A549 (cell line): Measurements from ENCODE around the gene FBXO3. TPM values are rescaled to one million over a fixed set of nuclear protein-coding genes. Genes with fewer than 3 reads are reported as not detected.

ENCODE experiments used
- ATAC-seq, 2 experiments: fragments of 200-7000 bp in 1 of 2; fragments of >200 bp in 1 of 2; cut with Nextera tagmentation in 1 of 2; cut with Tn5 transposase in 1 of 2; 3 replicates each; pipeline versions ENCODE4 v1.8.0 to v1.9.1; 2018 to 2020; ENCODE audit warnings: mild to moderate bottlenecking in 1 of 2, moderate library complexity in 1 of 2
- CTCF ChIA-PET: fragments of 300-600 bp; sonication (Branson Sonifier 250); formaldehyde crosslinking; extraction: SDS; loops from one replicate; lab custom pipeline; 2021; ENCODE audit warnings: antibody characterized with exemption, inconsistent platforms; lab: Yijun Ruan, JAX
- POLR2A ChIA-PET: fragments of 350-600 bp; formaldehyde crosslinking; extraction: SDS; loops from one replicate; lab custom pipeline; 2021; ENCODE audit warnings: antibody characterized with exemption, inconsistent platforms; lab: Yijun Ruan, JAX
- DNase-seq, 2 experiments: peaks; one replicate each; pipeline versions ENCODE4 v3.0.0 to v3.0.0-alpha.2; 2011 to 2016; ENCODE audit warnings: low read depth in 1 of 2, low spot score in 1 of 2
- FAIRE-seq: peaks from 2 replicates; lab custom pipeline; 2011; peaks lifted over from hg19 to GRCh38; lab: Jason Lieb, UNC
- H3K27ac ChIP-seq, 2 experiments: fragments of >200 bp; sonication (Bioruptor Twin); formaldehyde crosslinking; 3 replicates each; pipeline ENCODE4 v1.5.1; 2016 to 2017
- H3K4me1 ChIP-seq: fragments of >200 bp; sonication (Bioruptor Twin); formaldehyde crosslinking; 3 replicates; pipeline ENCODE4 v1.6.1; 2016
- H3K4me2 ChIP-seq: fragments of >200 bp; sonication (Bioruptor Twin); formaldehyde crosslinking; 3 replicates; pipeline ENCODE4 v1.6.1; 2016
- H3K4me3 ChIP-seq: fragments of >200 bp; sonication (Bioruptor Twin); formaldehyde crosslinking; 3 replicates; pipeline ENCODE4 v1.5.1; 2016
- H3K9me3 ChIP-seq: fragments of >200 bp; sonication (Bioruptor Twin); formaldehyde crosslinking; 3 replicates; pipeline ENCODE4 v1.6.1; 2016
- ATOH8 ChIP-seq: fragments of 250-450 bp; sonication (Bioruptor Pico); IDR thresholded peaks from 2 replicates; pipeline ENCODE4 v1.5.0; 2020; ENCODE audit warnings: low read depth, mild to moderate bottlenecking, moderate library complexity
- CBX8 ChIP-seq: fragments of 200-600 bp; sonication (generic); IDR thresholded peaks from 2 replicates; pipeline ENCODE4 v1.6.1; 2016
- E2F6 ChIP-seq: IDR thresholded peaks from 2 replicates; pipeline ENCODE4 v1.6.1; 2012; ENCODE audit warnings: low read depth, borderline replicate concordance
- EP300 ChIP-seq, 2 experiments: fragments of >200 bp; sonication (Bioruptor Twin); formaldehyde crosslinking; IDR thresholded peaks; 2 replicates in 1 of 2; 3 replicates in 1 of 2; pipeline ENCODE4 v1.6.1; 2016 to 2017
- GATA3 ChIP-seq: IDR thresholded peaks from 2 replicates; pipeline ENCODE4 v1.6.1; 2012; ENCODE audit warnings: borderline replicate concordance
- HDAC2 ChIP-seq: fragments of 200-600 bp; sonication (generic); IDR thresholded peaks from 2 replicates; pipeline ENCODE4 v1.6.1; 2016
- HEYL ChIP-seq: fragments of 250-450 bp; sonication (Bioruptor Pico); IDR thresholded peaks from 2 replicates; pipeline ENCODE4 v1.8.0; 2021; ENCODE audit warnings: mild to moderate bottlenecking, moderate library complexity
- HOXA7 ChIP-seq: fragments of 250-450 bp; sonication (Bioruptor Pico); IDR thresholded peaks from 2 replicates; pipeline ENCODE4 v1.5.0; 2020; ENCODE audit warnings: mild to moderate bottlenecking, moderate library complexity
- HOXB5 ChIP-seq: fragments of 250-450 bp; sonication (Bioruptor Pico); IDR thresholded peaks from 2 replicates; pipeline ENCODE4 v1.5.0; 2020; ENCODE audit warnings: mild to moderate bottlenecking, moderate library complexity
- JUNB ChIP-seq: fragments of >200 bp; sonication (Bioruptor Twin); formaldehyde crosslinking; IDR thresholded peaks from 2 replicates; pipeline ENCODE4 v1.6.1; 2016
- KDM1A ChIP-seq: fragments of 200-600 bp; sonication (generic); IDR thresholded peaks from 2 replicates; pipeline ENCODE4 v1.6.1; 2016; ENCODE audit warnings: low read depth, mild to moderate bottlenecking
- KDM5A ChIP-seq: fragments of 200-600 bp; sonication (generic); IDR thresholded peaks from 2 replicates; pipeline ENCODE4 v1.6.1; 2016; ENCODE audit warnings: antibody characterized with exemption, mild to moderate bottlenecking
- MAZ ChIP-seq: fragments of 150-350 bp; IDR thresholded peaks from 2 replicates; pipeline ENCODE4 v1.6.1; 2014; ENCODE audit warnings: antibody characterized with exemption, low read depth, low read length, borderline replicate concordance
- MYC ChIP-seq: IDR thresholded peaks from 2 replicates; pipeline ENCODE4 v1.6.1; 2012; ENCODE audit warnings: mild to moderate bottlenecking, inconsistent platforms, low read length, improper control_type of control experiment, borderline replicate concordance
- NFE2L2 ChIP-seq: fragments of 150-350 bp; conservative IDR thresholded peaks from 2 replicates; pipeline ENCODE4 v1.6.1; 2014; ENCODE audit warnings: low read length
- NPAS2 ChIP-seq: fragments of 250-450 bp; sonication (Bioruptor Pico); IDR thresholded peaks from 2 replicates; pipeline ENCODE4 v1.8.0; 2022; ENCODE audit warnings: mild to moderate bottlenecking, moderate library complexity, borderline replicate concordance
- POLR2AphosphoS2 ChIP-seq: conservative IDR thresholded peaks from 2 replicates; pipeline ENCODE4 v1.6.1; 2012; ENCODE audit warnings: low read length, improper control_type of control experiment, inconsistent platforms
- RAD21 ChIP-seq, 2 experiments: fragments of >200 bp in 1 of 2; sonication (Bioruptor Twin) in 1 of 2; formaldehyde crosslinking in 1 of 2; IDR thresholded peaks in 1 of 2; conservative IDR thresholded peaks in 1 of 2; 2 replicates in 1 of 2; 3 replicates in 1 of 2; pipeline ENCODE4 v1.6.1; 2012 to 2018; ENCODE audit warnings: inconsistent platforms in 1 of 2
- RARB ChIP-seq: fragments of 250-450 bp; sonication (Bioruptor Pico); IDR thresholded peaks from 2 replicates; pipeline ENCODE4 v1.8.0; 2021; ENCODE audit warnings: mild to moderate bottlenecking, moderate library complexity
- SMC3 ChIP-seq: fragments of >200 bp; sonication (Bioruptor Twin); formaldehyde crosslinking; IDR thresholded peaks from 3 replicates; pipeline ENCODE4 v1.6.1; 2018; ENCODE audit warnings: inconsistent platforms
- SREBF2 ChIP-seq: fragments of 450-650 bp; IDR thresholded peaks from 2 replicates; pipeline ENCODE4 v1.6.1; 2014; ENCODE audit warnings: mild to moderate bottlenecking, moderate library complexity
- ZC3H11A ChIP-seq: fragments of 450-650 bp; IDR thresholded peaks from 2 replicates; pipeline ENCODE4 v1.6.1; 2014; ENCODE audit warnings: antibody characterized with exemption, mild to moderate bottlenecking
- ZFP36 ChIP-seq: fragments of 450-650 bp; IDR thresholded peaks from 2 replicates; pipeline ENCODE4 v1.6.1; 2014; ENCODE audit warnings: borderline replicate concordance; ENCODE audit not compliant: partially characterized antibody
- ZSCAN20 ChIP-seq: fragments of 250-450 bp; sonication (Bioruptor Pico); IDR thresholded peaks from 2 replicates; pipeline ENCODE4 v1.8.0; 2022; ENCODE audit warnings: mild to moderate bottlenecking, moderate library complexity
- WGBS: methylation state at CpG from one replicate; pipeline ENCODE4 v1.1.6; 2017; ENCODE audit errors: missing lambda C conversion rate; 5-methylcytosine and 5-hydroxymethylcytosine counted together
- polyA plus RNA-seq, 4 experiments: library from polyadenylated mRNA; depleted of rRNA in 3 of 4; stranded (reverse); fragments of >200 nt; fragmentation: RNase III in 1 of 4; extraction: RNeasy Plus Mini Kit Qiagen cat#74134 plus additional on column Dnase treatment in 1 of 4; gene quantifications; 2 replicates in 3 of 4; 3 replicates in 1 of 4; pipeline ENCODE4 v1.2.3, GENCODE V29; 2011 to 2017
- TF ChIP-seq, protein P1 (sequence below): IDR thresholded peaks from 2 replicates; pipeline ENCODE4 v1.6.1; 2012
- TF ChIP-seq, protein P2 (sequence below): fragments of >200 bp; sonication (Bioruptor Twin); formaldehyde crosslinking; IDR thresholded peaks from 3 replicates; pipeline ENCODE4 v1.5.1; 2016
- TF ChIP-seq, protein P3 (sequence below): fragments of >200 bp; sonication (Bioruptor Twin); formaldehyde crosslinking; IDR thresholded peaks from 2 replicates; pipeline ENCODE4 v1.6.1; 2016
- TF ChIP-seq, protein P4 (sequence below): IDR thresholded peaks from 2 replicates; pipeline ENCODE4 v1.6.1; 2012

FBXO3 gene
- polyA plus RNA-seq, 2 of the 4 experiments (the other 2 are of a cell fraction), result 22.5 to 42.6 TPM

DNA sequence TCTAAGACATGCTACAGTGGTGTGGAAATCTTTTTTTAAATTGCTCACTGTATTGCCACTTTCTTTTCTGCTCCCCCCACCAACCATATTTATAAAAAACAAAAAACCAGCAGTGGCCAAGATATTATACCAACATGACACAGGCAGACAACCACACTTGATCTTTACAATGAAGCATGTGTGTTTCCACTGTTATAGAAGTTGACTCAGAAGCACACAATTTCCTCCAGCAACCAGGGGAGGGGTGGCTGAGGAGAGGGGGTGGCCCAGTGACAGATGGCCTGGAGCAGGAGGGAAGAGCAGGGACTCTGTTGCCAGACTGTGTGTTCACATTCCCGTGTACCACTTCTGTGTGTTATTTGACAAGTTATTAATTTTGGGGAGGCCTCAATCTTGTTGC lies 52.9 kb downstream of the FBXO3 start:
- FAIRE-seq, result no peak
- POLR2A ChIA-PET, result no interaction called here
- no peaks in the 10 kb centered on the region for H3K9me3 ChIP-seq
- WGBS, result 11% methylated on average over 1 of the region's 1 CpG
- peak overlapping the region; percentile 80 to 90; a peak in 5 of 6 replicates for H3K27ac ChIP-seq
- DNase-seq, result no peak
- TF ChIP-seq ZFP36, result no peak
- TF ChIP-seq MAZ, result no peak
- TF ChIP-seq KDM1A, result no peak
- no peak for TF ChIP-seq SMC3
- no peak for TF ChIP-seq JUNB
- TF ChIP-seq RARB (CRISPR knock-in tag), result no peak
- TF ChIP-seq EP300 (IDR thresholded peaks at IDR 0.05), result no peak
- TF ChIP-seq ZC3H11A, result no peak
- TF ChIP-seq NPAS2, result no peak
- no peak for TF ChIP-seq HOXB5 (CRISPR knock-in tag)
- CTCF ChIA-PET, result interaction anchor here (1.3 to 3.3 kb wide), 3 partner anchors 13 to 21 kb away, joined by 4 to 16 read pairs (median 6); no protein-coding TSS in a partner anchor
- no peak overlapping the region for H3K4me3 ChIP-seq
- peak overlapping the region; percentile 84 for H3K4me2 ChIP-seq
- no peak for ATAC-seq
- H3K4me1 ChIP-seq, result peaks cover 70% of the 10 kb centered on the region

GRCh38 chr11:33719587-33719986 lies 54.7 kb downstream of the FBXO3 start:
- DNase-seq, result no peak
- POLR2A ChIA-PET, result no interaction called here
- ATAC-seq, result no peak
- TF ChIP-seq E2F6 (no peak), CBX8 (no peak)
- Histone ChIP-seq H3K9me3 (no peaks in the 10 kb centered on the region), H3K4me1 (peaks cover 72% of the 10 kb centered on the region), H3K4me2 (no peak overlapping the region), H3K4me3 (no peak overlapping the region), H3K27ac (peak overlapping the region in 1 of 2 experiments; percentile 5; a peak in 1 of 6 replicates)
- CTCF ChIA-PET, result interaction anchor here (0.6 to 3.3 kb wide), 6 partner anchors 13 to 1041 kb away, joined by 3 to 16 read pairs (median 3); no protein-coding TSS in a partner anchor
- no peak for FAIRE-seq
- 78% methylated on average over 5 of the region's 5 CpGs for WGBS

DNA sequence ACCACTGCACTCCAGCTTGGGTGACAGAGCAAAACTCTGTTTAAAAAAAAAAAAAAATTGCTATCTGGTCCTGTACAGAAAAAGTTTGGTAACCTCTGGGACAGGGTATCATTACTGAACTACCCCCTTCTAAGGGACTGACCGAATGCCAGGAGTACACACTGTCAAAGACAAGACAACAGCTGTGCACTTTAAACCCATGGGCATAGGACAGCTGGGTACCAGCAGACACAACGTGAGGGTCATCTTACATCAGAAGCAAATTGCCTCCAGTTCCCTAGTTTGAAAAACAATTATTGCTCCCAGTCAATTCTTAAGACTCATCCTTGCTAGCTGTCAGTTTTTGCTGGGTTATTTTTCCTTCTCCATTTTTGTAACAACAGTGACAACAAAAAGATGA lies 55.9 kb downstream of the FBXO3 start:
- Histone ChIP-seq H3K4me2 (no peak overlapping the region), H3K9me3 (no peaks in the 10 kb centered on the region), H3K4me1 (peaks cover 66% of the 10 kb centered on the region), H3K4me3 (no peak overlapping the region), H3K27ac (no peak overlapping the region)
- ATAC-seq, result no peak
- no peak for DNase-seq
- ChIA-PET POLR2A (no interaction called here), CTCF (interaction anchor here (1.1 to 3.3 kb wide), 2 partner anchors 24 kb away, joined by 3 to 16 read pairs; no protein-coding TSS in a partner anchor)
- TF ChIP-seq SREBF2 (no peak), KDM5A (no peak), ZSCAN20 (no peak), NPAS2 (no peak), POLR2AphosphoS2 (no peak), HEYL (no peak), ZFP36 (no peak), ATOH8 (no peak), MAZ (no peak), HOXB5 (CRISPR knock-in tag) (no peak), HOXA7 (no peak)
- TF ChIP-seq, protein P1, sequence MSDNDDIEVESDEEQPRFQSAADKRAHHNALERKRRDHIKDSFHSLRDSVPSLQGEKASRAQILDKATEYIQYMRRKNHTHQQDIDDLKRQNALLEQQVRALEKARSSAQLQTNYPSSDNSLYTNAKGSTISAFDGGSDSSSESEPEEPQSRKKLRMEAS, result no peak
- no peak for FAIRE-seq
- 85% methylated on average over 2 of the region's 2 CpGs for WGBS

GRCh38 chr11:33716243-33716642 lies 58.1 kb downstream of the FBXO3 start:
- ATAC-seq (peak; percentile 68 to 78; a peak in 5 of 6 replicates), DNase-seq (peak in 1 of 2 experiments; percentile 62), FAIRE-seq (no peak)
- H3K27ac ChIP-seq, result peak overlapping the region; percentile 39 to 42; a peak in 3 of 6 replicates
- H3K9me3 ChIP-seq, result no peaks in the 10 kb centered on the region
- H3K4me3 ChIP-seq, result no peak overlapping the region
- ChIA-PET POLR2A (interaction anchor here (1.0 to 2.6 kb wide), 5 partner anchors 9 to 26 kb away, joined by 3 to 22 read pairs (median 6); partner anchors contain the start of gene CD59), CTCF (interaction anchor here (0.6 to 2.8 kb wide), 16 partner anchors 9 to 119 kb away, joined by 3 to 26 read pairs (median 5); partner anchors contain the start of gene CD59)
- 13% methylated on average over 2 of the region's 2 CpGs for WGBS
- peak overlapping the region; percentile 27; the same call in 1 of the 3 replicates for H3K4me2 ChIP-seq
- peaks cover 48% of the 10 kb centered on the region for H3K4me1 ChIP-seq
- TF ChIP-seq MYC, result no peak
- TF ChIP-seq, protein P2, sequence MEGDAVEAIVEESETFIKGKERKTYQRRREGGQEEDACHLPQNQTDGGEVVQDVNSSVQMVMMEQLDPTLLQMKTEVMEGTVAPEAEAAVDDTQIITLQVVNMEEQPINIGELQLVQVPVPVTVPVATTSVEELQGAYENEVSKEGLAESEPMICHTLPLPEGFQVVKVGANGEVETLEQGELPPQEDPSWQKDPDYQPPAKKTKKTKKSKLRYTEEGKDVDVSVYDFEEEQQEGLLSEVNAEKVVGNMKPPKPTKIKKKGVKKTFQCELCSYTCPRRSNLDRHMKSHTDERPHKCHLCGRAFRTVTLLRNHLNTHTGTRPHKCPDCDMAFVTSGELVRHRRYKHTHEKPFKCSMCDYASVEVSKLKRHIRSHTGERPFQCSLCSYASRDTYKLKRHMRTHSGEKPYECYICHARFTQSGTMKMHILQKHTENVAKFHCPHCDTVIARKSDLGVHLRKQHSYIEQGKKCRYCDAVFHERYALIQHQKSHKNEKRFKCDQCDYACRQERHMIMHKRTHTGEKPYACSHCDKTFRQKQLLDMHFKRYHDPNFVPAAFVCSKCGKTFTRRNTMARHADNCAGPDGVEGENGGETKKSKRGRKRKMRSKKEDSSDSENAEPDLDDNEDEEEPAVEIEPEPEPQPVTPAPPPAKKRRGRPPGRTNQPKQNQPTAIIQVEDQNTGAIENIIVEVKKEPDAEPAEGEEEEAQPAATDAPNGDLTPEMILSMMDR, result peak; percentile 57
- no peak for TF ChIP-seq MAZ
- TF ChIP-seq, protein P3, sequence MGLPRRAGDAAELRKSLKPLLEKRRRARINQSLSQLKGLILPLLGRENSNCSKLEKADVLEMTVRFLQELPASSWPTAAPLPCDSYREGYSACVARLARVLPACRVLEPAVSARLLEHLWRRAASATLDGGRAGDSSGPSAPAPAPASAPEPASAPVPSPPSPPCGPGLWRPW, result no peak
- peak; percentile 59 for TF ChIP-seq SMC3
- no peak for TF ChIP-seq ZFP36
- peak; percentile 59 to 65 for TF ChIP-seq RAD21 (conservative IDR thresholded peaks at IDR 0.05 in 1 of 2, IDR thresholded peaks at IDR 0.05 in 1 of 2)
- TF ChIP-seq NPAS2, result no peak
- TF ChIP-seq, protein P4, sequence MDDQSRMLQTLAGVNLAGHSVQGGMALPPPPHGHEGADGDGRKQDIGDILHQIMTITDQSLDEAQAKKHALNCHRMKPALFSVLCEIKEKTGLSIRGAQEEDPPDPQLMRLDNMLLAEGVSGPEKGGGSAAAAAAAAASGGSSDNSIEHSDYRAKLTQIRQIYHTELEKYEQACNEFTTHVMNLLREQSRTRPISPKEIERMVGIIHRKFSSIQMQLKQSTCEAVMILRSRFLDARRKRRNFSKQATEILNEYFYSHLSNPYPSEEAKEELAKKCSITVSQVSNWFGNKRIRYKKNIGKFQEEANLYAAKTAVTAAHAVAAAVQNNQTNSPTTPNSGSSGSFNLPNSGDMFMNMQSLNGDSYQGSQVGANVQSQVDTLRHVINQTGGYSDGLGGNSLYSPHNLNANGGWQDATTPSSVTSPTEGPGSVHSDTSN, result no peak
- TF ChIP-seq GATA3, result no peak
- TF ChIP-seq NFE2L2, result no peak
- no peak for TF ChIP-seq HDAC2
